RWPE1 (cell line): ENCODE results near the gene MCCC1.

ENCODE experiments used
- CTCF ChIA-PET: fragments of 350-600 bp; sonication (Branson Sonifier 250); formaldehyde crosslinking; extraction: SDS; loops from one replicate; lab custom pipeline; 2021; lab: Yijun Ruan, JAX
- POLR2A ChIA-PET: fragments of 400-600 bp; formaldehyde crosslinking; extraction: SDS; loops from one replicate; lab custom pipeline; 2020; ENCODE audit warnings: antibody characterized with exemption; ENCODE audit not compliant: low non-redundant PET; lab: Yijun Ruan, JAX
- DNase-seq: peaks from one replicate; pipeline ENCODE4 v3.0.0; 2012; ENCODE audit warnings: low spot score
- H3K27ac ChIP-seq: fragments of 450-650 bp; 2 replicates; pipeline ENCODE4 v1.5.1; 2017
- TF ChIP-seq, protein P1 (sequence below): fragments of 450-650 bp; conservative IDR thresholded peaks from 2 replicates; pipeline ENCODE4 v1.5.1; 2017; ENCODE audit warnings: low read depth, mild to moderate bottlenecking

The MCCC1 gene

DNA sequence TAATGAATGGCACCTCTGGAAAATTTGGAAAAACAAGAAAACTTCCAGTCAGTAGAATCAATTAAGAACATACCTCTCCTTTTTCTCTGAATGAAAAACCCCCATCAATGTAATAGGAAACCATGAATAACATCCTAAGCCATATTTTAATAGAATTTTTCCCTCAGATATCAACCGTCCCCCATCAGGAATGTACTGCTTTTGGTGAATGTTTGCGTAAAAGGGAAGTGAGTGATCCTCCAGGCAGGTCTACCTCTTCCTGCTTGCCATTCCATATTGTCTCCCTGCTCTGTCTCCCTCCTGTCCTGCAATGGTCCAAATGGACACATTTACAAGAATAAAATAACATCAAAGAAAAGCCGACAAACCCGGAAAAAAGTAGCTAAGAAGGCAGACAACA, 32.4 kb upstream of the MCCC1 start:
- ChIA-PET CTCF (interaction anchor here (0.6 kb wide), 1 partner anchor 16 kb away, joined by 3 read pairs; no protein-coding TSS in a partner anchor), POLR2A (no interaction called here)
- peak; percentile 34 for DNase-seq
- no peak overlapping the region for H3K27ac ChIP-seq
- TF ChIP-seq, protein P1, sequence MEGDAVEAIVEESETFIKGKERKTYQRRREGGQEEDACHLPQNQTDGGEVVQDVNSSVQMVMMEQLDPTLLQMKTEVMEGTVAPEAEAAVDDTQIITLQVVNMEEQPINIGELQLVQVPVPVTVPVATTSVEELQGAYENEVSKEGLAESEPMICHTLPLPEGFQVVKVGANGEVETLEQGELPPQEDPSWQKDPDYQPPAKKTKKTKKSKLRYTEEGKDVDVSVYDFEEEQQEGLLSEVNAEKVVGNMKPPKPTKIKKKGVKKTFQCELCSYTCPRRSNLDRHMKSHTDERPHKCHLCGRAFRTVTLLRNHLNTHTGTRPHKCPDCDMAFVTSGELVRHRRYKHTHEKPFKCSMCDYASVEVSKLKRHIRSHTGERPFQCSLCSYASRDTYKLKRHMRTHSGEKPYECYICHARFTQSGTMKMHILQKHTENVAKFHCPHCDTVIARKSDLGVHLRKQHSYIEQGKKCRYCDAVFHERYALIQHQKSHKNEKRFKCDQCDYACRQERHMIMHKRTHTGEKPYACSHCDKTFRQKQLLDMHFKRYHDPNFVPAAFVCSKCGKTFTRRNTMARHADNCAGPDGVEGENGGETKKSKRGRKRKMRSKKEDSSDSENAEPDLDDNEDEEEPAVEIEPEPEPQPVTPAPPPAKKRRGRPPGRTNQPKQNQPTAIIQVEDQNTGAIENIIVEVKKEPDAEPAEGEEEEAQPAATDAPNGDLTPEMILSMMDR, result no peak

DNA sequence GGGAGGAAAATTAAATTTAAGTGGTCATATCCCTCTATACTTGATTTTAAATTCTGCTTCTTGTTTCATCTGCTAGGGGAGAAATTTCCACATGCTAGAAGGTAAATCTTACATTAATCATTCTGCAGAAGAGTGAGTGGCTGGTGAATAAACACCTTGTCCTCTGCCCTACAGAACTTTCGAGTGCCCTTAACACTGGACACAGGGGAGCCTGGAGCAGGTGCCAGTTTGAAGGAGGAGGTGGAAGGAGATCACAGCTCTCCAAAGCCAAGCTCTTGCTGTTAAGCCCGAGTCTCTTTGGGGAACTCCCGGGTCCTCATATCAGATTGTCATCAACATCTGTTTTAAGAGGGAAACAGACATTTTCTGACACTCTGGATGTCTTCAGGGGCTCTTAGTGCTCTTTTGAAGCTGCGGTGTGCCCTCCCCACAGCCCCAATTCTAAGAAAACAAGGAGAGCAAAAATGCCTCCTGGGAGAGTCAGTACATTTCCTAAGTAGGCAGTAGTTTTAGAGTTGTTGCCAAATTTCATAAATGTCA, 32.0 kb upstream of the MCCC1 start:
- ChIA-PET POLR2A (no interaction called here), CTCF (no interaction called here)
- TF ChIP-seq, protein P1, result no peak
- H3K27ac ChIP-seq, result no peak overlapping the region
- DNase-seq, result no peak

DNA sequence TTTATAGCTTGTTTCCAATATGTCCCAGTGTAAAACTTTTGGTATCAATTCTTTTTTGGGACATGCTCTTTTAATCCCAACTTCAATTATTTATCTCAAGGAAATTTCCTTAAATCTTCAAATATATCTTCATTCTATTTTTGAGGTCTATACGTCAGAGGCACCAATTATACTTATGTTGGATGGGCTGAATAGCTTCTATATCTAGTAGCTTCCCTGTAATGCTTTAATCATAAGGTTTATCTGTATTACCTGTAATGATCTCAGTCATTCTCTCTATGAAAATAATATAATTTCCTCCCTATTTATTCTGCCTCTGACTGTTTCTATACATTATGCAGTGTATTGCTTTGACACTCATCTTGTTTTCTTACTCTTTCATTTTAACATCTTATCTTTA, 29.9 kb upstream of the MCCC1 start:
- TF ChIP-seq, protein P1, result no peak
- ChIA-PET POLR2A (no interaction called here), CTCF (no interaction called here)
- H3K27ac ChIP-seq, result no peak overlapping the region
- no peak for DNase-seq

DNA sequence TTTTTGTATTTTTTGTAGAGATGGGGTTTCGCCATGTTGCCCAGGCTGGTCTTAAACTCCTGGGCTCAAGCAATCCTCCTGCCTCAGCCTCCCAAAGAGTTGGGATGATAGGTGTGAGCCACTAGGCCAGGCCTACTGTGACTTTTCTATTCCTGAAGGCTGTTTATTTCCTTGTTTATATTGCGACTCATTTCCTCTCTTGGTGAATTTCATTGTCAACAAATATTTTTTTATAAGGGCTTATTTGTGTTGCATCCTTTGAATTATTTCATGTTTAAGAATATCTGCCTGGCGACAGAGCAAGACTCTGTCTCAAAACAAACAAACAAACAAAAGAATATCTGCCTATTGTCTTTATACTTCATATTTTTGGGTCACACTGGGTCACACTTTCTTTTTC, 29.4 kb upstream of the MCCC1 start:
- ChIA-PET POLR2A (no interaction called here), CTCF (interaction anchor here (0.6 kb wide), 1 partner anchor 567 kb away, joined by 5 read pairs; no protein-coding TSS in a partner anchor)
- TF ChIP-seq, protein P1, result no peak
- H3K27ac ChIP-seq, result no peak overlapping the region
- no peak for DNase-seq

DNA sequence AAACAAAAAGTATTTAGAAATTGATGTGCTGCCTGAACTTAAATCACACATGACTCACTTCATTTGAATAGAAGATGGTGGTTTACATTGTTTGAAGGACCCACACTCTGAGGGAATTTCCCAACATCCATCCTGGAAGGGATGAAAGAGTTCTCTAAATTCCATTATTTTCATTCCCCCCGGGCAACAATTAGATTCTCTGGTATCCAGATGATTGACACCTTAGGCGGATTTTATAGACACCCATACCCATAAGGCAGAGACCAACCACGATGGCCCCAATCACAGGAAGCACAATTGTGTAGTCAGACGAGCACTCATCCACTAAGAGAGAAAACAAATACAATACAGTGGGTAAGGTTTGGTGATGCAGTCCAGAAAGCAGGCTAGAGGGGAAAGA, 24.6 kb upstream of the MCCC1 start:
- DNase-seq, result no peak
- no peak overlapping the region for H3K27ac ChIP-seq
- CTCF ChIA-PET, result interaction anchor here (1.7 kb wide), 1 partner anchor 54 kb away, joined by 12 read pairs; no protein-coding TSS in a partner anchor
- TF ChIP-seq, protein P1, result no peak
- POLR2A ChIA-PET, result no interaction called here

DNA sequence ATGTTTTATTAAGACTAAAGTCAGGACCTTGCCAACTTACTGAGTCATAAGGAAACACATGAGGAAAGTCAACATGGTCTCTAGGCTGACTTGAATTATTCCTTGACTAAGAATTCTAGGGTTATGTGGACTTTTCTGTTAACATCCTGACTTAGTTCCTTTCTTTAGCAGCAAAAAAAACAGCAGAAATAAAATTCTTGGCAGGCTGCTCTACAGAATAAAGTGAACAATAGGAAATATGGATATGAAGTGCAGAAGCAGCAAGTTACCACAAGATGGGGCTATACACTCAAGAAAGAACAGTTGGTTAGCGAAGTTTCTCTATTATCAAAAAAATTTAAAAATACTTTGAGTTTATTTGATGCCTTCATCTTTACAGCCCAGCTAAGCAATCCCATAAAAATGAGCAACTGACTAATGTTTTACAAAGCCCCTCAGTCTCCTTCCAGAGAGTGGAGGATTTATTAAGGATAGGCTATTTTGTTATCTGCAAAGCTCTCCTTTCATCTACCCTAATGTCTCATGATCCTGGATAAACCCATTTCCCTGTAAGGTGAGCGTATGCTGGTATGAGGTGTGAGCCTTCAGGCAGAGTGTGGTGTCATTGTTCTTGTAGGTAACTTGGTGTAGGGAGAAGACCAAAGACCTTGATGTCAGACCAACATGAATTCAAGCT, 23.1 kb upstream of the MCCC1 start:
- DNase-seq, result peak; percentile 63
- H3K27ac ChIP-seq, result no peak overlapping the region
- CTCF ChIA-PET, result interaction anchor here (0.5 to 1.7 kb wide), 10 partner anchors 13 to 357 kb away, joined by 3 to 12 read pairs (median 5); no protein-coding TSS in a partner anchor
- POLR2A ChIA-PET, result interaction anchor here (0.6 kb wide), 1 partner anchor 176 kb away, joined by 3 read pairs; no protein-coding TSS in a partner anchor
- TF ChIP-seq, protein P1, result peak; percentile 85
